Vagina (tissue), 2 donors: ENCODE data around the gene TERT.

Source experiments
- POLR2A ChIP-seq, 2 donors: fragments of 450-650 bp; IDR thresholded peaks; one replicate each; pipeline ENCODE4 v1.6.1; 2017; ENCODE audit warnings: antibody characterized with exemption in 2 of 2, mild to moderate bottlenecking in 2 of 2, moderate library complexity in 2 of 2
- TF ChIP-seq, protein P1 (sequence below), 3 experiments: fragments of 450-650 bp in 2 of 3; fragments of 200-600 bp in 1 of 3; sonication (generic) in 1 of 3; IDR thresholded peaks; one replicate each; pipeline ENCODE4 v1.5.1; 2017 to 2019; ENCODE audit warnings: antibody characterized with exemption in 3 of 3, mild to moderate bottlenecking in 2 of 3, moderate library complexity in 2 of 3

GRCh38 chr5:1208221-1208742 is 86.6 kb downstream of the TERT start:
- TF ChIP-seq, protein P1, sequence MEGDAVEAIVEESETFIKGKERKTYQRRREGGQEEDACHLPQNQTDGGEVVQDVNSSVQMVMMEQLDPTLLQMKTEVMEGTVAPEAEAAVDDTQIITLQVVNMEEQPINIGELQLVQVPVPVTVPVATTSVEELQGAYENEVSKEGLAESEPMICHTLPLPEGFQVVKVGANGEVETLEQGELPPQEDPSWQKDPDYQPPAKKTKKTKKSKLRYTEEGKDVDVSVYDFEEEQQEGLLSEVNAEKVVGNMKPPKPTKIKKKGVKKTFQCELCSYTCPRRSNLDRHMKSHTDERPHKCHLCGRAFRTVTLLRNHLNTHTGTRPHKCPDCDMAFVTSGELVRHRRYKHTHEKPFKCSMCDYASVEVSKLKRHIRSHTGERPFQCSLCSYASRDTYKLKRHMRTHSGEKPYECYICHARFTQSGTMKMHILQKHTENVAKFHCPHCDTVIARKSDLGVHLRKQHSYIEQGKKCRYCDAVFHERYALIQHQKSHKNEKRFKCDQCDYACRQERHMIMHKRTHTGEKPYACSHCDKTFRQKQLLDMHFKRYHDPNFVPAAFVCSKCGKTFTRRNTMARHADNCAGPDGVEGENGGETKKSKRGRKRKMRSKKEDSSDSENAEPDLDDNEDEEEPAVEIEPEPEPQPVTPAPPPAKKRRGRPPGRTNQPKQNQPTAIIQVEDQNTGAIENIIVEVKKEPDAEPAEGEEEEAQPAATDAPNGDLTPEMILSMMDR (IDR thresholded peaks at IDR 0.05) = no peak
- no peak for TF ChIP-seq POLR2A (IDR thresholded peaks at IDR 0.05)
